NCI-H2196 (cell line): Measurements from ENCODE around the gene IL6R.
A peak's percentile ranks its signal among the peaks of the same experiment; 100 is the strongest.
"Not testable (repeated sequence)": the region's sequence is repeated elsewhere in the genome, so short reads cannot be mapped to it uniquely, and the experiment has no call there.

ENCODE experiments used
- DNase-seq: peaks from one replicate; lab custom pipeline; 2025; ENCODE audit not compliant: unreplicated experiment; lab: John Stamatoyannopoulos, UW

Gene IL6R

GRCh38 chr1:154406572-154406879 is 1.4 kb downstream of the IL6R start:
- no peak for DNase-seq

- no peak for DNase-seq
Observed at GRCh38 chr1:154406886-154407197, 1.7 kb downstream of the IL6R start.

DNA sequence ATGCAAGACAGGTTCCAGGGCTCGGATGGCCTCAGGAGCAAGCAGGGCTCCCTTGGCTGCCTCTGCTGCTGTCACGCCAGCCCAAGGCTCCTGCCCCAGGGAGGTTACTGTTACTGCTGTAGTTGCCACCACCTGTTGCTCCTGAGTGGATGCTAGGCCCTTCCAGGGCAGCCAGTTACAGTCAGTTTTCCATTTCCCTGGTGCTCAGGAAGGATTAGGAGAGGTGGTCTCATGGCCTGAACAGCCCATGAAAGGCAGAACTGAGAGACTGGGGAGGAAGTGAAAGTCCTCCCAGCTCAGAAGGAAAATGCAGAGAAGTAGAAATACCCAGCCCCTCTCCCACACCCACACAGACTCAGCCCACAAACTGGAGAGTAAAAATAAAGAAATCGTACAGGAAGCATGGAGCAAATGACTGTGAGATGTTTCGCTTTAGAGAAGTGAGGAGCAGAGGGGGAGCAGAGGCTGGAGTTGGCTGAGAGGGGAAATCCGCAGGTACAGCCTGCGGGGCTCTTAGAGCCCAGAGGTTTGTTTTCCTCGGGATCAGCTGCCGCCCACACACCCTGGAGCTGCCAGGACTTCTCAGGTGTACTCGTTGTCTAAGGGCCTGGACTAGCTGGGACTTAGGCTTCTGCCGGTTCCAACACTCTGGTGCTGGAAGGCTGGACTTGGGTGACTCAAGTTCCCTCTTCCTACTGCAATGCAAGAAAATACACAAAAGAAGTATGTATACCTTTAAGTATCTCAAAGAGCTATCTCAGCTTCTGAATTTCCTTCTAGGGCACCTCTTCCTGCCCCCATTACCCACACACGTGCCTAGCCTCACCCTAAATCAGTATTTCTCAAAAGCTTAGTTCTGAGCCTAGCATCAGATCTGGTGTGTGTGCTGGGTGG is 2.3 kb downstream of the IL6R start:
- DNase-seq, result no peak

DNA sequence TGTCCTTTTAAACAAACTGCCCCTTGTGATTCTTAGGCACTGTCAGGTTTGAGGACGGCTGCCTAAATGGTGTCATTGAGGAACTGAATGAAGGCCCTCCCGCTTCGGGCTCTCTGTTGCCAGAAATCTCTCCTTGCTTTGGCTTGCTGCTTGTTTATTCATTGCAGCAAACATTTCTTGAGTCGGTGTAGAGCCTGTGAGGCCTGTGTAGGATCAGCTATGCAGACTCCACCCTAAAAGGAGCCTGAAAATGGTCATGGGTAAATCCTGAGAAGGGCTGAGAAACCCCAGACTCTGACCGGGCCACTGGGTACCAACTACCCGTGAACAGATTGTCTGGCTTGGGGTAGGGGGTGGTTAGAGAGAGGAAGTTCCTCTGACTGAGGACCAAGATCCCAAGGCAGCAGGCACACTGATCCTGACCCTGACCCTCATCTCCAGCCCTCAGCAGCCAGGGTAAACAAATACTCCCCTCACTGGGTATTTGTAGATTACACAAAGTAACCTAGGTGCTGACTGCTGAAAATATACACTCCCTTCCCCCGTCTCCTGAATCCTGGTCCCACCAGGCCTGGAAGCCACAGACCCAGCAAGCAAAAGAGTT is 3.1 kb downstream of the IL6R start:
- no peak for DNase-seq

DNA sequence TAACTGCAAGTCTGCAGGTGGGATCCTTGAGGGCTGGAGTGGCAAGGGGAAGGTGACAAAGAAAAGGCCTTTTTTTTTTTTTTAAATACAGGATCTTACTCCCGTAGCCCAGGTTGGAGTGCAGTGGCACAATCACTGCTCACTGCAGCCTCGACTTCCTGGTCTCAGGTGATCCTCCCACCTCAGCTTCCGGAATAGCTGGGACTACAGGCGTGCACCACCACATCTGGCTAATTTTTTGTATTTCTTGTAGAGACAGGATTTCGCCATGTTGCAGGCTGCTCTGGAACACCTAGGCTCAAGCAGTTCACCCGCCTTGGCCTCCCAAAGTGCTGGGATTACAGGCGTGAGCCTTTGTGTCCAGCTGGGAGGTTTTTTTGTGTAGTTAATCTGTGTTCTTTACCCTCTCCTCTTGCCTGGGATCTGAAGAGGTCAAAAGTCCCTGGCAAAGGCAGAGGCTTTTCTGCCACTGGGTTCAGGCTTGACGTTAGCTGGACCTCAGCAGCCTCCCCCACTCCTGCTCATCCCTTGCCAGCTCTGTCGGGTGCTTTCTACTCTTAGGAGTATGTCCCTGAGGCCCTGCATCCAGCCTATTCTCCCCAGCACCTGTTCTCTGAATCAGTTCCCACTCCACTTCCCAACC is 5.2 kb downstream of the IL6R start:
- no peak for DNase-seq

DNA sequence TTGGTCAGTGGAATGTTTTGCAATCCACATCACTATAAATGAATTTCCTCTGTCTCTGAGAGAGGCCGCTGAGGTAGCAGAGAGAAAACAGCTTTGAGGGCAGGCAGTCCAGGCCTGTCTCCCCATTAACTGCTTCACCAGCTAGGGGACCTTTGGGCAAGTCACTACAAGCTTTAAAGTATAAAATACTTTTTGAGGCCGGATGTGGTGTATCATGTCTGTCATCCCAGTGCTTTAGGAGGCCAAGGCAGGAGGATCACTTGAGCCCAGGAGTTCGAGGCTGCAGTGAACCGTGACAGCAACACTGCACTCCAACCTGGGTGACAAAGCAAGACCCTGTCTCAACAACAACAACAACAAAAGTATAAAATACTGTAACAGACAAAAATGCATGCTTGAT is 6.4 kb downstream of the IL6R start:
- no peak for DNase-seq

DNA sequence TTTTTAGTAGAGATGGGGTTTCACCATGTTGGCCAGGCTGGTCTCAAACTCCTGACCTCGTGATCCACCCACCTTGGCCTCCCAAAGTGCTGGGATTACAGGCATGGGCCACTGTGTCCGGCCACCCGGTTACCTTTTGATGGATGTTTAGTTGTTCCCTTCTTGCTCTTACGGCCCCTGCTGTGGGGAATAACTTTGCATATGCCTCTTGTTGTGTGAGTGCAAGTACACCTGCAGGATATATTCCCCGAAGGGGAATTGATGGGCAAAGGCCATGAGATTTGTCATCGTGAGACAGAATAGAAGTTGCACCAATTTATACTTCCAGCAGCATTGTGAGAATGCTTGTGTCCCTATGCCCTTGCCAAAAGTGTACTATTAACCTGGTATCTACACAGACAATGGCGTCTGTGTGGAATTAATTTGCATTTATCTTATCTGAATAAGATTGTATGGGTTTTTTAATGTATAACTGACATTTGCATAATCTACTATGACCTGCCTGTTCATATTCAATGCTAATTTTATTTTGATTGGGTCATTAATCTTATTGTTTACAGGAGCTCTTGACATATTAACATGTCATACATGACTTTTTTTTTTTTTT is 8.1 kb downstream of the IL6R start:
- DNase-seq, result no peak

GRCh38 chr1:154414606-154415005 is 9.5 kb downstream of the IL6R start:
- DNase-seq, result no peak

- DNase-seq, result no peak
Observed at GRCh38 chr1:154416471-154417337, 11.6 kb downstream of the IL6R start.

- DNase-seq, result no peak
Observed at GRCh38 chr1:154417338-154417608, 12.1 kb downstream of the IL6R start.

GRCh38 chr1:154418062-154418921 is 13.1 kb downstream of the IL6R start:
- peak; percentile 91 for DNase-seq

GRCh38 chr1:154418923-154419619 is 13.9 kb downstream of the IL6R start:
- no peak for DNase-seq

DNA sequence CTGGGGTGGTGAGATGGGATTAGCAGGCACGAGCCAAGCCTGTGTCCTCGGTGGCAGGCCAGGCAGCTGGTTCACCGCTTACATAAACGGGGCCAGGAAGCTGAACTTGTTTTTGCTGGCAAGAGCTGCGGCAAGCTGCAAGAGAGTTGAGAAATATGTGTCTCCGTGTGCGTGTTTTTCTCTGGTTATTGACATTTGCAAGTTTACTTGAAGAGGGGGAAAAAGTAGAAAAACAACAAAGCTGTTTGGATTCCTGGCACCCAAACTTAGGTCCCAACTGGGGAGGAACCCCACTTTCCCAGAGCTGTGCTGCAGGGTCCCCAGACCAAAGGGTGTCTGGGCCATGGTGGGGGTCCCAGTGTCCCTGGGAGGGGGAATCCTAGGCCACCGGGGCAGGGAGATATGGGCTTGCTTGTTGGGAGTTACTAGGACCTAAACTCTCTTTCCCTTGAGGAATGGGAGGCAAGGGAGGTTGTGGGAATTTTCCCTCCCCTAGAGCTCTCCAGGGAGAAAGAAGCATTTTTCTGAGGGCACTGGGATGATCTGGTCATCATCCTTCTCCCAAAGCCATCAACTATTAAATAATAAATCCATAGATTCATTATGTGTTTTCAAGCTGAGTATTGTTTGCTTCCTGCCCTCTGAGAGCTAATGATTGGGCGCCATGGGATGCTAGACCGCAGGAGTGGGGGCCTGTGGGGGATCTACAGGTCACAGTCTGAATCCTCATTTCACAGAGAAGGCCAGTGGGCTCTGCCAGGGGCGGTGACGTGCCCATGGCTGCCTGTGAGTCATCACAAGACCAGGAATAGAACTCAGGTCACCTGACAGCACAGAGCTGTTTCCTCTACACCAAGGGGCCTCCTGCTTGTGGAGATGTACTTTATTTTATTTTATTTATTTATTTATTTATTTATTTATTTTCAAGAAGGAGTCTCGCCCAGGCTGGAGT is 14.8 kb downstream of the IL6R start:
- peak; percentile 24 for DNase-seq

GRCh38 chr1:154420961-154421924 is 16.1 kb downstream of the IL6R start:
- no peak for DNase-seq

DNA sequence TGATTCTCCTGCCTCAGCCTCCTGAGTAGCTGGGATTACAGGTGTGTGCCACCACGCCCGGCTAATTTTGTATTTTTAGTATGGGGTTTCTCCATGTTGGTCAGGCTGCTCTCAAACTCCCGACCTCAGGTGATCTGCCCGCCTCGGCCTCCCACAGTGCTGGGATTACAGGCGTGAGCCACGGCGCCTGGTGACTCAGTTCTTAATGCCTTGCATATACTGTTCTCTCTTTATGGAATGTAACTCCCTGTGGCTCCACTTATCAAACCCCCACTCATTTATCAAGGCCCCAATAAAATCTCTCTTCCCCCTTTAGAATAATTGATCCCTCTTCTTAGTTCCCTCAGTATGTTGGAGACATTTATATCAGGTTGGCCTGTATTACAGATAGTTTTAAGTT is 16.9 kb downstream of the IL6R start:
- not testable (repeated sequence) for DNase-seq

- DNase-seq, result no peak
Observed at GRCh38 chr1:154422521-154422920, 17.4 kb downstream of the IL6R start.

- no peak for DNase-seq
Observed at GRCh38 chr1:154423304-154423987, 18.3 kb downstream of the IL6R start.
